Right lobe of liver (tissue), 6 donors: Measurements from ENCODE around the gene MFN2. TPM values are rescaled to one million over a fixed set of nuclear protein-coding genes. Genes with fewer than 3 reads are reported as not detected.

ENCODE experiments used
- ATAC-seq, 4 donors: fragments of 200-7000 bp; cut with Tn5 transposase; one replicate each; pipeline ENCODE4 v1.9.1; 2020; ENCODE audit warnings: mild to moderate bottlenecking in 4 of 4, moderate library complexity in 4 of 4
- DNase-seq, 3 donors: peaks; one replicate each; pipeline ENCODE4 v3.0.0-alpha.2; 2020
- H3K27ac ChIP-seq, 3 donors: fragments of 200-600 bp; one replicate each; pipeline ENCODE4 v1.8.0; 2022
- H3K27me3 ChIP-seq, 2 donors: fragments of 200-600 bp; one replicate each; pipeline ENCODE4 v1.8.0; 2022
- H3K36me3 ChIP-seq, 4 donors: fragments of 200-600 bp; sonication (generic) in 1 of 4; one replicate each; pipeline versions ENCODE4 v1.5.1 to v1.8.0; 2017 to 2022; ENCODE audit warnings: control low read depth in 1 of 4
- H3K4me1 ChIP-seq, 4 donors: fragments of 200-600 bp; sonication (generic) in 1 of 4; one replicate each; pipeline versions ENCODE4 v1.5.1 to v1.8.0; 2017 to 2022; ENCODE audit warnings: control low read depth in 1 of 4
- H3K4me3 ChIP-seq, 3 donors: fragments of 200-600 bp; one replicate each; pipeline ENCODE4 v1.8.0; 2022
- H3K9me3 ChIP-seq, 4 donors: fragments of 200-600 bp; sonication (generic) in 1 of 4; one replicate each; pipeline versions ENCODE4 v1.5.1 to v1.8.0; 2017 to 2022; ENCODE audit warnings: control low read depth in 1 of 4
- POLR2A ChIP-seq: fragments of 450-650 bp; IDR thresholded peaks from one replicate; pipeline ENCODE4 v1.6.1; 2017; ENCODE audit warnings: antibody characterized with exemption, mild to moderate bottlenecking
- WGBS: methylation state at CpG from one replicate; pipeline ENCODE4 v1.1.6; 2018; ENCODE audit warnings: low coverage, low lambda C conversion rate; ENCODE audit not compliant: insufficient coverage; ENCODE audit errors: missing lambda C conversion rate; 5-methylcytosine and 5-hydroxymethylcytosine counted together
- intact Hi-C, 2 donors: fragments of 100-400 bp; cut with DNase I; formaldehyde crosslinking; loops; one replicate each; pipeline versions ENCODE4 v1.11.2 to v1.14.1; 2022
- total RNA-seq, 6 experiments: library from RNA; depleted of rRNA in 2 of 6; stranded (reverse); fragments of >200 nt in 2 of 6; fragmentation: NEBNext Ultra II Directional in 3 of 6; extraction: Animal tissue kit (Norgen Biotek cat#: 25700) in 3 of 6; gene quantifications; one replicate each; pipeline versions ENCODE4 v1.1.0 to v1.2.4, GENCODE V29; 2016 to 2023
- TF ChIP-seq, protein P1 (sequence below), 4 donors: fragments of 200-600 bp in 3 of 4; fragments of 450-650 bp in 1 of 4; IDR thresholded peaks; one replicate each; pipeline versions ENCODE4 v1.5.1 to v1.8.0; 2016 to 2022; ENCODE audit warnings: antibody characterized with exemption in 4 of 4, mild to moderate bottlenecking in 2 of 4
- donor health status: DM: no; HTN: yes; CAD: no.
- donor health status: DM: no; HTN: no; CAD: no.
- donor health status: DM: no; HTN: no; CAD: no.
- donor health status: DM: no; HTN: yes; CAD: no.
- donor health status: DM: no; HTN: yes; CAD: no.

The MFN2 gene
- total RNA-seq, 6 experiments from 2014 or later: 46.2 to 64.0 (median 61.7) TPM

GRCh38 chr1:11990303-11991032 lies 10.2 kb downstream of the MFN2 start:
- peak; percentile 66 to 78 (median 71) for ATAC-seq
- Histone ChIP-seq H3K27ac (peak overlapping the region; percentile 84 to 99 (median 94)), H3K27me3 (no peaks in the 10 kb centered on the region), H3K4me3 (no peak overlapping the region), H3K4me1 (peaks cover 0 to 50% (median 8%) of the 10 kb centered on the region in 4 donors), H3K36me3 (peaks cover 0 to 51% (median 10%) of the 10 kb centered on the region in 4 donors), H3K9me3 (no peaks in the 10 kb centered on the region)
- 31% methylated on average over 4 of the region's 10 CpGs for WGBS
- peak; percentile 65 to 82 (median 76) for DNase-seq
- intact Hi-C loops: no loop called here
- TF ChIP-seq POLR2A: peak; percentile 23
- TF ChIP-seq, protein P1, sequence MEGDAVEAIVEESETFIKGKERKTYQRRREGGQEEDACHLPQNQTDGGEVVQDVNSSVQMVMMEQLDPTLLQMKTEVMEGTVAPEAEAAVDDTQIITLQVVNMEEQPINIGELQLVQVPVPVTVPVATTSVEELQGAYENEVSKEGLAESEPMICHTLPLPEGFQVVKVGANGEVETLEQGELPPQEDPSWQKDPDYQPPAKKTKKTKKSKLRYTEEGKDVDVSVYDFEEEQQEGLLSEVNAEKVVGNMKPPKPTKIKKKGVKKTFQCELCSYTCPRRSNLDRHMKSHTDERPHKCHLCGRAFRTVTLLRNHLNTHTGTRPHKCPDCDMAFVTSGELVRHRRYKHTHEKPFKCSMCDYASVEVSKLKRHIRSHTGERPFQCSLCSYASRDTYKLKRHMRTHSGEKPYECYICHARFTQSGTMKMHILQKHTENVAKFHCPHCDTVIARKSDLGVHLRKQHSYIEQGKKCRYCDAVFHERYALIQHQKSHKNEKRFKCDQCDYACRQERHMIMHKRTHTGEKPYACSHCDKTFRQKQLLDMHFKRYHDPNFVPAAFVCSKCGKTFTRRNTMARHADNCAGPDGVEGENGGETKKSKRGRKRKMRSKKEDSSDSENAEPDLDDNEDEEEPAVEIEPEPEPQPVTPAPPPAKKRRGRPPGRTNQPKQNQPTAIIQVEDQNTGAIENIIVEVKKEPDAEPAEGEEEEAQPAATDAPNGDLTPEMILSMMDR (IDR thresholded peaks at IDR 0.05): no peak

DNA sequence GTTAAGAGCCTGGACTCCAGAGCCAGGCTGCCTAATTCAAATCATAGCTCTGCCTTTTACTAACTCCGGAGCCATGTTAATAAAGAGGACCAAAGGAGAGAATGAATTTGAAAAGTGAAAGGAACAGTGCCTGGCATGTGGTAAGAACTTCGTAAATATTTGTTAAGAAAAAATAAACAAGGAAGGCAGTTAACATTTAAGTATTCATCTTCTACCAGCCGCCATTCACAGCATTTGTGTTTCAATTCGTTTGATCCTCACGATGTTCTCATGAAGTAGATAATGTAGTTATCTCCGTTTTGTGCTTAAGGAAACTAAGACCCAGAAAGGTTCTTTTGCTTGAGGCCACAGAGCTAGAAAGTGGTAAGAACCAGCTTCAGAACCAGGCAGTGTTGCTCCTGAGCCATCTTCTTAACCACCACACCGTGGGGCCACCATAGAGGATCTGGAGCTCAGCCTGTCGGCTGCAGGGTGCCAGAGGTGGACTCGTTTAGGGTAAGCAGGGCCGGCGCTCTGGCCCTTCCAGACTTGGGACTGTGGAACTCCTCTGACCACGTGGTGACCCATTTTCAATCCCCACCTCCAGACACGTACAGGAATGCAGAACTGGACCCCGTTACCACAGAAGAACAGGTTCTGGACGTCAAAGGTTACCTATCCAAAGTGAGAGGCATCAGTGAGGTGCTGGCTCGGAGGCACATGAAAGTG lies 11.9 kb downstream of the MFN2 start:
- DNase-seq: peak; percentile 43 to 70 (median 65)
- TF ChIP-seq, protein P1 (IDR thresholded peaks at IDR 0.05): no peak
- TF ChIP-seq POLR2A: peak; percentile 25
- H3K27ac ChIP-seq: peak overlapping the region; percentile 62 to 99 (median 64)
- WGBS: 38% methylated on average over 8 of the region's 16 CpGs
- no peaks in the 10 kb centered on the region for H3K9me3 ChIP-seq
- H3K27me3 ChIP-seq: no peaks in the 10 kb centered on the region
- H3K4me1 ChIP-seq: peaks cover 0 to 58% (median 8%) of the 10 kb centered on the region in 4 donors
- peak overlapping the region in 2 of 3 donors; percentile 35 to 36 for H3K4me3 ChIP-seq
- peaks cover 3 to 61% (median 12%) of the 10 kb centered on the region in 4 donors for H3K36me3 ChIP-seq
- peak; percentile 24 to 61 (median 49) for ATAC-seq
- intact Hi-C loops: no loop called here

DNA sequence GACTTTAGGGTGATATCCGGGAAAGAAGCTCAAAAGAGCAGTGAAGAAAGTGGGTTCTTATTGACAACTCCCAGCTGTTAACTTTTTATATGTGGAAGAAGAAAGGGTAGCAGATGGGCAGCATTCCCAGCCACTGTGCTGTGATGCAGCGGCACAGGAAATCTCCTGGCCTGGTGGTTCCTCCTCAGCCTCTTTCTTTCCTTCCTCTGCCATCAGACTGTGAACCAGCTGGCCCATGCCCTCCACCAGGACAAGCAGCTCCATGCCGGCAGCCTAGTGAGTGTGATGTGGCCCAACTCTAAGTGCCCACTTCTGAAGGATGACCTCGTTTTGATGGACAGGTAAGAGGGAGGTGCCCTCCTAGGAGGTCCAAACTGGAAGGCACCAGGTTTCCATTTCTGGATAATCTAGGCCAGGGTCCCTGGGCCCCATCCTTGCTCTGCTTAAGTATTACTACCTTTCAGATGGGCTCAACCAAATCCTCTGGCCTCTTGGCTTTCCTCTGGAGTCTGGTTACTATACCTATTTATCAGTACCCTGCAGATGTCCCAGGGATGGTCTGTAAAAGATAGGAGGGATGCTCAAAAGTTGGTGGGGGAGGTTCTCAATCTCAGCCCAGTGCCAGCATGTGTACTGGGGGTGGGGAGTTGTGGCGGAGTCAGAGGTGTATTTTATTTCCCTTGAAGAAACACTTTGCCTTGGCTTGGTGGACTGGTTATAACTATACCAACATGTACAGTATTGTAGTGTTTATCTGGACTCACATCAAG lies 17.0 kb downstream of the MFN2 start:
- Histone ChIP-seq H3K27me3 (no peaks in the 10 kb centered on the region), H3K36me3 (peaks cover 8 to 95% (median 36%) of the 10 kb centered on the region in 4 donors), H3K4me3 (no peak overlapping the region), H3K9me3 (no peaks in the 10 kb centered on the region), H3K27ac (no peak overlapping the region), H3K4me1 (peaks cover 0 to 24% (median 0%) of the 10 kb centered on the region in 4 donors)
- WGBS: 76% methylated on average over 3 of the region's 5 CpGs
- TF ChIP-seq POLR2A: no peak
- TF ChIP-seq, protein P1 (IDR thresholded peaks at IDR 0.05): no peak
- intact Hi-C loops: no loop called here
- DNase-seq (no peak), ATAC-seq (no peak)

DNA sequence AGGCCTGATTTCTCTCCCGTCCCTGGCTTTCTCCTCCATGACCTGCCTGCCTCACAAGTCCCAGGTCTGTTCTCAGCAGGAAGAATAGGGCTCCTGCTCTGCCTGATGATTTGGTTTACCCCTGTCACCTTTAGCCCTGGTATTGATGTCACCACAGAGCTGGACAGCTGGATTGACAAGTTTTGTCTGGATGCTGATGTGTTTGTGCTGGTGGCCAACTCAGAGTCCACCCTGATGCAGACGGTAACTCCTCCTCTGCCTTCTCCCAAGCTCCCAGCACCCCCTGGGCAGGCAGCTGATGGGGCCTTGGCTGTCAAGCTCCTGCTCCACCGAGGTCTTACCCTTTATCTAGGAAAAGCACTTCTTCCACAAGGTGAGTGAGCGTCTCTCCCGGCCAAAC lies 18.4 kb downstream of the MFN2 start:
- WGBS: 100% methylated on average over 1 of the region's 5 CpGs
- intact Hi-C loops: no loop called here
- Histone ChIP-seq H3K4me3 (no peak overlapping the region), H3K4me1 (peaks cover 0 to 14% (median 0%) of the 10 kb centered on the region in 4 donors), H3K36me3 (peaks cover 8 to 95% (median 41%) of the 10 kb centered on the region in 4 donors), H3K9me3 (no peaks in the 10 kb centered on the region), H3K27me3 (no peaks in the 10 kb centered on the region), H3K27ac (no peak overlapping the region)
- TF ChIP-seq POLR2A: no peak
- DNase-seq (no peak), ATAC-seq (no peak)
